K562 (cell line): ENCODE results near the gene NR3C1. TPM values are rescaled to one million over a fixed set of nuclear protein-coding genes. Genes with fewer than 3 reads are reported as not detected.

Source experiments
- ATAC-seq: fragments of 200-7000 bp; cut with Tn5 transposase; 3 replicates; pipeline ENCODE4 v1.9.1; 2020; ENCODE audit warnings: moderate library complexity
- BruUV-seq: library from RNA; stranded (reverse); fragments of 400-500 nt; replicated peaks from 2 replicates; lab custom pipeline; 2021; lab: Mats Ljungman, UMichigan
- CTCF ChIA-PET: fragments of 300-600 bp; formaldehyde crosslinking; extraction: SDS; loops from one replicate; lab custom pipeline; 2021; ENCODE audit warnings: low intra/inter-chr PET ratio; lab: Yijun Ruan, JAX
- POLR2A ChIA-PET: fragments of 300-600, 350-650 bp; sonication (Branson Sonifier 250); formaldehyde crosslinking; extraction: SDS; loops from one replicate; lab custom pipeline; 2021; ENCODE audit warnings: antibody characterized with exemption, inconsistent platforms; lab: Yijun Ruan, JAX
- DNase-seq, 4 experiments: peaks; one replicate each; pipeline versions ENCODE4 v3.0.0 to v3.0.0-alpha.2; 2011 to 2018; ENCODE audit warnings: low spot score in 3 of 4, mixed read lengths in 3 of 4; ENCODE audit errors: extremely low read depth in 1 of 4
- FAIRE-seq: peaks from 2 replicates; lab custom pipeline; 2011; peaks lifted over from hg19 to GRCh38; lab: Jason Lieb, UNC
- H2AFZ ChIP-seq: 2 replicates; pipeline ENCODE4 v1.6.0; 2011; ENCODE audit warnings: low read depth, low read length, control low read depth, inconsistent platforms
- H3K27ac ChIP-seq: fragments of 200-600 bp; 3 replicates; pipeline ENCODE4 v1.8.0; 2011; ENCODE audit warnings: low read depth, mild to moderate bottlenecking, control low read depth, inconsistent platforms, low read length, moderate library complexity, mixed read lengths; ENCODE audit errors: extremely low read depth
- H3K27me3 ChIP-seq, 2 experiments: fragments of 300-600 bp in 1 of 2; 2 replicates in 1 of 2; 3 replicates in 1 of 2; pipeline versions ENCODE4 v1.6.0 to v1.8.0; 2011; ENCODE audit warnings: inconsistent platforms in 2 of 2, low read length in 2 of 2, mild to moderate bottlenecking in 1 of 2, mixed read lengths in 1 of 2, moderate library complexity in 1 of 2; ENCODE audit not compliant: control insufficient read depth in 2 of 2, insufficient read depth in 2 of 2
- H3K36me3 ChIP-seq: fragments of 300-600 bp; 3 replicates; pipeline ENCODE4 v1.8.0; 2011; ENCODE audit warnings: mild to moderate bottlenecking, low read length, inconsistent platforms; ENCODE audit not compliant: control insufficient read depth, insufficient read depth
- H3K4me1 ChIP-seq, 2 experiments: fragments of 200-600 bp in 1 of 2; replicated peaks in 1 of 2; 2 replicates in 1 of 2; 3 replicates in 1 of 2; pipeline versions ENCODE4 v1.5.1 to v1.8.0; 2011; ENCODE audit warnings: inconsistent platforms in 2 of 2, low read length in 2 of 2, mild to moderate bottlenecking in 1 of 2, mixed read lengths in 1 of 2, moderate library complexity in 1 of 2; ENCODE audit not compliant: control insufficient read depth in 2 of 2, insufficient read depth in 2 of 2
- H3K4me2 ChIP-seq: 2 replicates; pipeline ENCODE4 v1.6.1; 2011; ENCODE audit warnings: low read length, control low read depth, inconsistent platforms, mixed read lengths; ENCODE audit not compliant: insufficient read depth
- H3K4me3 ChIP-seq: fragments of 200-600 bp; sonication (generic), shearing (Covaris generic); 2 replicates; pipeline ENCODE4 v1.5.1; 2016; ENCODE audit warnings: control low read depth, inconsistent platforms
- H3K79me2 ChIP-seq: fragments of 200-600 bp; 3 replicates; pipeline ENCODE4 v1.8.0; 2011; ENCODE audit warnings: low read length, inconsistent platforms; ENCODE audit not compliant: control insufficient read depth, insufficient read depth
- H3K9ac ChIP-seq, 2 experiments: 2 replicates each; pipeline versions ENCODE4 v1.6.0 to v1.6.1; 2011; ENCODE audit warnings: low read depth in 2 of 2, low read length in 2 of 2, control low read depth in 1 of 2, inconsistent platforms in 1 of 2, mild to moderate bottlenecking in 1 of 2, mixed read lengths in 1 of 2; ENCODE audit not compliant: insufficient read depth in 1 of 2
- H3K9me1 ChIP-seq: one replicate; pipeline ENCODE4 v1.6.0; 2011; ENCODE audit warnings: inconsistent platforms, mild to moderate bottlenecking, low read length, moderate library complexity; ENCODE audit not compliant: control insufficient read depth, insufficient read depth
- H3K9me3 ChIP-seq: replicated peaks from 2 replicates; pipeline ENCODE4 v1.5.1; 2011; ENCODE audit warnings: low read depth, low read length, inconsistent platforms; ENCODE audit not compliant: control insufficient read depth, insufficient read depth
- H4K20me1 ChIP-seq: replicated peaks from 2 replicates; pipeline ENCODE4 v1.6.1; 2011; ENCODE audit warnings: low read length, inconsistent platforms, mixed read lengths; ENCODE audit not compliant: control insufficient read depth, insufficient read depth
- ERF ChIP-seq: fragments of 450-650 bp; formaldehyde crosslinking; IDR thresholded peaks from 2 replicates; pipeline ENCODE4 v1.4.0; 2020; ENCODE audit warnings: mild to moderate bottlenecking, mixed read lengths
- GTF2E2 ChIP-seq: fragments of 200-800 bp; sonication (Bioruptor generic); IDR thresholded peaks from 2 replicates; pipeline ENCODE4 v1.6.1; 2016; ENCODE audit warnings: missing genetic modification characterization, missing compliant biosample characterization
- JUND ChIP-seq, 2 experiments: IDR thresholded peaks; 2 replicates in 1 of 2; 3 replicates in 1 of 2; pipeline ENCODE4 v1.6.1; 2011; ENCODE audit warnings: borderline replicate concordance in 2 of 2, low read depth in 2 of 2, low read length in 2 of 2, improper control_type of control experiment in 1 of 2, missing biosample characterization in 1 of 2, missing genetic modification characterization in 1 of 2, missing genetic modification reagents in 1 of 2
- KLF13 ChIP-seq: fragments of 450-650 bp; IDR thresholded peaks from 2 replicates; pipeline ENCODE4 v1.6.1; 2016; ENCODE audit warnings: missing genetic modification characterization, low read depth, mild to moderate bottlenecking, missing compliant biosample characterization, moderate library complexity, borderline replicate concordance
- MCM3 ChIP-seq: fragments of 450-650 bp; IDR thresholded peaks from 2 replicates; pipeline ENCODE4 v1.6.1; 2016
- NRF1 ChIP-seq, 2 experiments: fragments of 450-650 bp; IDR thresholded peaks in 1 of 2; conservative IDR thresholded peaks in 1 of 2; 2 replicates each; pipeline ENCODE4 v1.6.1; 2014; ENCODE audit warnings: mild to moderate bottlenecking in 2 of 2
- PTTG1 ChIP-seq: fragments of 450-650 bp; IDR thresholded peaks from 2 replicates; pipeline ENCODE4 v1.6.1; 2016; ENCODE audit warnings: low read depth, mild to moderate bottlenecking, missing genetic modification characterization, missing compliant biosample characterization
- RBM22 ChIP-seq: fragments of 200-400 bp; formaldehyde crosslinking; IDR thresholded peaks from 2 replicates; pipeline ENCODE4 v1.6.1; 2018; ENCODE audit warnings: low read length, low read depth; ENCODE audit not compliant: poor library complexity, severe bottlenecking
- RBM34 ChIP-seq: fragments of 200-400 bp; formaldehyde crosslinking; IDR thresholded peaks from 2 replicates; pipeline ENCODE4 v1.6.1; 2018; ENCODE audit warnings: low read length, borderline replicate concordance; ENCODE audit not compliant: insufficient read depth
- SMAD4 ChIP-seq: fragments of 250-450 bp; sonication (Bioruptor Pico); conservative IDR thresholded peaks from 2 replicates; pipeline ENCODE4 v1.8.0; 2021; ENCODE audit warnings: inconsistent platforms, mild to moderate bottlenecking, moderate library complexity
- TRIM25 ChIP-seq: fragments of 450-650 bp; IDR thresholded peaks from 2 replicates; pipeline ENCODE4 v1.7.0; 2016; ENCODE audit warnings: borderline replicate concordance
- YY1 ChIP-seq, 3 experiments: IDR thresholded peaks; 2 replicates each; pipeline ENCODE4 v1.6.1; 2011; ENCODE audit warnings: low read length in 2 of 3, mild to moderate bottlenecking in 2 of 3, moderate library complexity in 2 of 3, borderline replicate concordance in 1 of 3, control low read depth in 1 of 3, low read depth in 1 of 3; ENCODE audit not compliant: insufficient read depth in 3 of 3, insufficient replicate concordance in 2 of 3, control insufficient read depth in 1 of 3, insufficient read length in 1 of 3; ENCODE audit errors: extremely low read depth in 1 of 3
- ZC3H4 ChIP-seq: sonication (generic); formaldehyde crosslinking; IDR thresholded peaks from 2 replicates; pipeline ENCODE4 v1.9.0; 2021; ENCODE audit warnings: missing genetic modification reagents, borderline replicate concordance
- WGBS: fragments of 100-300 bp; shearing (Covaris generic); methylation state at CpG from one replicate; pipeline ENCODE4 v1.1.6; 2016; ENCODE audit warnings: low coverage, mixed read lengths; ENCODE audit not compliant: insufficient coverage; ENCODE audit errors: missing lambda C conversion rate; 5-methylcytosine and 5-hydroxymethylcytosine counted together
- in situ Hi-C: fragments of 300-500 bp; cut with MboI; formaldehyde crosslinking; loops from 4 replicates; pipeline ENCODE4 v1.15.0; 2018; ENCODE audit warnings: inconsistent platforms, mixed read lengths
- intact Hi-C: fragments of 100-400 bp; cut with micrococcal nuclease; formaldehyde crosslinking; loops from 2 replicates; pipeline ENCODE4 v1.14.2; 2022
- polyA plus RNA-seq, 8 experiments: library from polyadenylated mRNA; depleted of rRNA in 4 of 8; stranded (reverse) in 5 of 8; unstranded in 3 of 8; fragments of >200 nt; fragmentation: Nextera tagmentation in 2 of 8; fragmentation: Illumina TruSeq in 1 of 8; extraction: Ambion mirVana in 2 of 8; extraction: Trizol in 1 of 8; gene quantifications; 2 replicates each; pipeline versions ENCODE4 v1.2.1 to v1.2.3, GENCODE V29; 2011 to 2014; ENCODE audit warnings: inconsistent platforms in 1 of 8, missing spikeins in 1 of 8
- total RNA-seq, 7 experiments: library from RNA; depleted of rRNA in 6 of 7; stranded (reverse); fragments of >200 nt in 6 of 7; fragmentation: Illumina TruSeq in 2 of 7; extraction: Trizol in 2 of 7; gene quantifications; 2 replicates each; pipeline versions ENCODE4 v1.2.1 to v1.2.3, GENCODE V29; 2011 to 2021; ENCODE audit warnings: low replicate concordance in 1 of 7
- TF ChIP-seq, protein P1 (sequence below): sonication (generic); formaldehyde crosslinking; IDR thresholded peaks from 2 replicates; pipeline ENCODE4 v1.8.0; 2022; ENCODE audit warnings: missing genetic modification reagents, mild to moderate bottlenecking, moderate library complexity, borderline replicate concordance

Gene NR3C1
- total and polyA plus RNA-seq, 9 of the 15 experiments (the other 6 are each of a cell fraction or from before 2014, with no cell fraction given) = 8.2 to 36.0 (median 15.0) TPM

GRCh38 chr5:143404416-143405062 lies 1.1 kb upstream of the NR3C1 start (continued):
- TF ChIP-seq RBM34 (no peak), JUND (IDR thresholded peaks at IDR 0.05; ENCODE audit: borderline replicate concordance, low read depth, low read length) (no peak), JUND (tag; IDR thresholded peaks at IDR 0.05; ENCODE audit: borderline replicate concordance, low read depth, low read length) (no peak), GTF2E2 (tag) (peak; percentile 50)
- TF ChIP-seq, all 486 proteins: peak for 22

DNA sequence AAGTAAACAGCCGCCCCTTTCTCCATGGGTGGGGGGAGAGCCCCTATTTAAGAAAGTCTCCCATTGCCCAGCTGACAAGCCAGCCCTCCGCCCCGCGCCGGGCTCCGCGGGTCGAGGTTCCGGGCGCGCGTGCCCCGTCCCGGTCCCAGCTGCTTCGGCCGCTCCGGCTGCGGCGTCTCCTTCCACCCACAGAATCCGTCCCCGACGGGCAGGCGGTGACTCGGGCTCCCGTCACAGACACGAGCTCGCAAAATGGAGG lies 223 bp downstream of the NR3C1 start:
- H2AFZ ChIP-seq = peak overlapping the region; percentile 90
- peak overlapping the region; percentile 81 for H3K4me2 ChIP-seq
- TF ChIP-seq KLF13 (tag) (peak; percentile 49; the same call in 1 of the 2 replicates), MCM3 (no peak), NRF1 (conservative IDR thresholded peaks at IDR 0.05 in 1 of 2, IDR thresholded peaks at IDR 0.05 in 1 of 2) (peak in 1 of 2 experiments; percentile 16; a peak in 1 of 4 replicates), ERF (CRISPR knock-in tag) (0 out of 2 replicates have a peak, but pooled peaks have one; percentile 44), PTTG1 (no peak), SMAD4 (CRISPR knock-in tag) (peak; percentile 89), YY1 (IDR thresholded peaks at IDR 0.05; ENCODE audit: borderline replicate concordance in 1 of 3, control insufficient read depth in 1 of 3, extremely low read depth in 1 of 3, insufficient read depth in 3 of 3, insufficient read length in 1 of 3, insufficient replicate concordance in 2 of 3, low read depth in 1 of 3, low read length in 2 of 3) (peak in 1 of 3 experiments; percentile 55), RBM22 (peak; percentile 70), TRIM25 (no peak), ZC3H4 (peak; percentile 89; the same call in 1 of the 2 replicates)
- TF ChIP-seq, protein P1, sequence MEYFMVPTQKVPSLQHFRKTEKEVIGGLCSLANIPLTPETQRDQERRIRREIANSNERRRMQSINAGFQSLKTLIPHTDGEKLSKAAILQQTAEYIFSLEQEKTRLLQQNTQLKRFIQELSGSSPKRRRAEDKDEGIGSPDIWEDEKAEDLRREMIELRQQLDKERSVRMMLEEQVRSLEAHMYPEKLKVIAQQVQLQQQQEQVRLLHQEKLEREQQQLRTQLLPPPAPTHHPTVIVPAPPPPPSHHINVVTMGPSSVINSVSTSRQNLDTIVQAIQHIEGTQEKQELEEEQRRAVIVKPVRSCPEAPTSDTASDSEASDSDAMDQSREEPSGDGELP = peak; percentile 48; the same call in 1 of the 2 replicates

More for the DNA sequence above, 223 bp downstream of the NR3C1 start:
- H3K9me1 ChIP-seq = no peaks in the 10 kb centered on the region
- peaks cover 20% of the 10 kb centered on the region for H3K36me3 ChIP-seq
- in situ Hi-C loops (no loop called here), intact Hi-C loops (loop anchor here (2.0 to 5.0 kb wide), 4 partner anchors 61 to 386 kb away; no protein-coding TSS in a partner anchor)
- peak overlapping the region; percentile 86 to 95 for H3K9ac ChIP-seq
- DNase-seq (peak in 1 of 4 experiments; percentile 40), ATAC-seq (peak; percentile 19), FAIRE-seq (no peak)
- peaks cover 28% of the 10 kb centered on the region for H4K20me1 ChIP-seq
- peaks cover 53% of the 10 kb centered on the region for H3K79me2 ChIP-seq
- H3K4me3 ChIP-seq = peak overlapping the region; percentile 76
- H3K27me3 ChIP-seq = no peaks in the 10 kb centered on the region
- peaks cover 18 to 19% of the 10 kb centered on the region in 2 experiments; a peak in 4 of 5 replicates for H3K4me1 ChIP-seq
- whole genome bisulfite sequencing = under 1% methylated on average over 23 of the region's 27 CpGs
- POLR2A ChIA-PET = interaction anchor here (0.6 to 1.4 kb wide), 5 partner anchors 13 to 380 kb away, joined by 3 read pairs; no protein-coding TSS in a partner anchor
- H3K27ac ChIP-seq = peak overlapping the region; percentile 93
- no peaks in the 10 kb centered on the region for H3K9me3 ChIP-seq
- CTCF ChIA-PET = interaction anchor here (1.0 to 2.2 kb wide), 4 partner anchors 386 to 422 kb away, joined by 4 to 8 read pairs (median 6); no protein-coding TSS in a partner anchor
- no TSS peak for BruUV-seq
